Melanocyte of skin (primary cell): ENCODE results near the gene PIAS3. TPM values are rescaled to one million over a fixed set of nuclear protein-coding genes. Genes with fewer than 3 reads are reported as not detected.

Experiments
- small RNA-seq, 2 donors: library from RNA; depleted of rRNA; stranded (forward); fragments of <200 nt; gene quantifications; one replicate each; pipeline ENCODE3, GENCODE V24; 2012
- total RNA-seq, 2 donors: library from RNA; depleted of rRNA; stranded (reverse); fragments of >200 nt; gene quantifications; 2 replicates each; pipeline ENCODE4 v1.2.3, GENCODE V29; 2012

Gene PIAS3
- 1 to 10 TPM; 5.2 to 7.3 TPM for total RNA-seq

DNA sequence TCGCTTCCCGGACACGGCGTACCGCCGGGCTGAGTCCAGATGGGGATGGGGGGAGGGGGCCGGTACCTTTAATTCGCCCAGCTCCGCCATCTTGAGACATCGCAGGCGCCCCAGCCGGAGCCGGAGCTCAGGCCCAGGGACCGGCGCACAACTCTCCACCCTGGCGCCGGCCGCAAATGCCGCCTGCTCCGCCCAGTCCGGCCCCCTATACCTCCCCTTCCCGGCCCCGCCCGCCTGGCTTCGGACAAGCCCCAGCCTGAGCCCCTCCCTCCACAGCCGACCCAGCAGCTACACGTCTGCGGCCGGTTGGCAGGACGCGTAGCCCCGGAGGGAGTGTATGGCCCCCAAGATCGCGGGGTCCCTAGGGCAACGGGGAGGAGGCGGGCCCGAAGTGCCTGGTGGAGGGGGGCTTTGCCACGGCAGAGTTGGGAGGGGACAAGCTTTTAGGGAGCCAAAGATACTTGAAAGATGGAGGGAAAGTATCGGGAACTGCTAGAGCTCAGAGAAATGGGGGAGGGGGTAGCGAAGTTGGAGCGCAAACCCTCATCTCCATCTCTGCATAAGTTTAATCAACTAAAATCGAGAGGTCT, at the start of gene PIAS3:
PIAS3 (minus strand) TSS at position 181 of the 590 bp plus-strand sequence; CDS start at position 90, 91 bp downstream.

GRCh38 chr1:145885738-145886287, 26.9 kb upstream of the PIAS3 start, which contains the start of gene ANKRD35:
Gene ANKRD35, minus strand, starts transcription at chr1:145885866. Its CDS starts 108 bp downstream, at chr1:145885758.

GRCh38 chr1:145845514-145846161, 13.2 kb downstream of the PIAS3 start, which contains the start of gene NUDT17:
Gene NUDT17, plus strand, starts transcription at chr1:145845630. Its CDS starts 11 bp downstream, at chr1:145845641.

GRCh38 chr1:145823565-145824498, 35.0 kb downstream of the PIAS3 start, which contains the start of the genes POLR3C and RNF115:
Gene POLR3C, plus strand, starts transcription at chr1:145824200. Its CDS starts 1,577 bp downstream, at chr1:145825777.
Gene RNF115, minus strand, starts transcription at chr1:145824095. Its CDS starts 222 bp downstream, at chr1:145823873.

Small RNA genes lying within 50 kb of the gene (small RNA-seq; reads per million reads assigned to genes)
- gene MIR6736 = 0 reads per million in 2 donors

Other genes with a start within 250 kb of the PIAS3 start
- under 1 TPM; 0.33 to 0.34 TPM for gene PDZK1, start 151.7 kb downstream of the PIAS3 start, total RNA-seq
- not detected for gene CD160, start 139.6 kb downstream of the PIAS3 start, total RNA-seq
- 10 to 100 TPM in 1 of 2 donors, 1 to 10 TPM in 1; 8.3 to 11.0 TPM for gene RNF115, start 35.0 kb downstream of the PIAS3 start, total RNA-seq
- 10 to 100 TPM; 42.0 to 47.8 TPM for gene POLR3C, start 34.9 kb downstream of the PIAS3 start, total RNA-seq
- 1 to 10 TPM; 5.0 to 5.2 TPM for gene NUDT17, start 13.5 kb downstream of the PIAS3 start, total RNA-seq
- gene ANKRD35, start 26.8 kb upstream of the PIAS3 start, total RNA-seq = under 1 TPM; under 0.01 TPM
- gene ITGA10, start 51.0 kb upstream of the PIAS3 start, total RNA-seq = under 1 TPM; under 0.01 to 0.69 TPM
- gene PEX11B, start 59.6 kb upstream of the PIAS3 start, total RNA-seq = 10 to 100 TPM; 22.3 to 23.1 TPM
- 100 to 1,000 TPM in 1 of 2 donors, 10 to 100 TPM in 1; 65.0 to 102 TPM for gene RBM8A, start 68.4 kb upstream of the PIAS3 start, total RNA-seq
- 10 to 100 TPM; 15.5 to 19.3 TPM for gene LIX1L, start 98.9 kb upstream of the PIAS3 start, total RNA-seq
- gene ANKRD34A, start 105.5 kb upstream of the PIAS3 start, total RNA-seq = under 1 TPM; 0.34 to 0.67 TPM
- gene POLR3GL, start 105.6 kb upstream of the PIAS3 start, total RNA-seq = 10 to 100 TPM in 1 of 2 donors, 1 to 10 TPM in 1; 9.7 to 11.7 TPM
- gene TXNIP, start 137.5 kb upstream of the PIAS3 start, total RNA-seq = 10 to 100 TPM; 63.3 to 75.0 TPM
- gene HJV, start 162.7 kb upstream of the PIAS3 start, total RNA-seq = not detected